GM18907 (cell line): ENCODE data around the gene ITGA4.

Experiments used
- ATAC-seq: cut with Tn5 transposase; IDR thresholded peaks from one replicate; pipeline ENCODE4 v1.9.1; 2021; ENCODE audit warnings: mild to moderate bottlenecking, moderate library complexity; ENCODE audit not compliant: unreplicated experiment

Gene ITGA4

DNA sequence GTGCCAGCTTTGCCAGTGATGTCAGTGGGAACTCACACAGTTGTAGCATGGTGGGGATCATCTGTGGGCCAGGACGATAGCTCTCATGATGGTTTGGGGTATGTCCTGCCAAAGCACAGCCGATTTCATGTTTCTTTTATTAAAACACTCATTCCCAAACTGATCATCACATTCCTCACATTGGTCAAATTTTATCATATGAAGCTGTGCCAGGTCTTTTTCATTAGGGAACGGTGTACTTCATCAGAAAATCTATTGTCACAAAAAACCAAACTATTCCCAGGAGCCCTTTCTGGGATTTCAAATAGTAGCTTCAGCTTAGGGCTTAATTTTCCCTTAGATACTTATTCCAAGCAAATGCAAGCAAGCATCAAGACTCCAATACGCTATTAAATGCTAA is 42.0 kb downstream of the ITGA4 start:
- ATAC-seq, result no peak

DNA sequence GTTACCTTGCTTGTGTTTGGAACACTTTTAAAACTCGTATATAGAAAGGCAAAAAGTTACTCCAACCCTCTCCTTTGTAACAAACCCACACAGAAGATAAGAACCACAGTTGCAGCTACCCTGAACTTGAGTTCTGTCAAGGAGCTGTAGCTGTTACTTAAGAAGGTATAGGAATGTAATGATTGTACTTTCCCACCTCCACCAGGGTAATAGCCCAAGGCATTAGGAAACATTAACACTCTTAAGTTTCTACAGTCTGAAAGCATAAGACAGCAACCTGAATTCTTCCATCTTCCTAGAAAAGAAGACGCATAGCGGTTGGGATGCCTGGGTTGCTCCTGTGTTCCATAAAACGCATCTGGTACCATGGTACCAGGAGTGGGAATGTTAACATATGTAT is 43.0 kb downstream of the ITGA4 start:
- ATAC-seq, result no peak

DNA sequence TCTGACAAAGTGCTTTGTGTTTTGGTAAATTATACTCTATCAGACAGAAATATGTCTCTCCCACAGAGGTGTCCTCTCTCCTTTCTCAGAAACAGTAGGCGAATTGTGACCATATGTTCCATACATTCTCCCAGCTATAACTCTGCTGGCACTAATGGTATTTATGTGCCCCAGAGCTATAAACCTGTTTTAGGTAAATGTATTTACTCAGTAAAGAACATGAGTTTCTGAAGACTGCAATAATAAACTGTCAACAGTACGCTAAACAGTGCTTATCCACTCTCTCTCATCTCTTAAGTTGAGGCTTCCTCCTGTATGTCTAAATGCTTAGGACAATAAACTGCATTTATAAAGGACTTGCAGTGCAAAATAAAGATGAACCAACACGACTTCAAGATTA is 58.5 kb downstream of the ITGA4 start:
- no peak for ATAC-seq

DNA sequence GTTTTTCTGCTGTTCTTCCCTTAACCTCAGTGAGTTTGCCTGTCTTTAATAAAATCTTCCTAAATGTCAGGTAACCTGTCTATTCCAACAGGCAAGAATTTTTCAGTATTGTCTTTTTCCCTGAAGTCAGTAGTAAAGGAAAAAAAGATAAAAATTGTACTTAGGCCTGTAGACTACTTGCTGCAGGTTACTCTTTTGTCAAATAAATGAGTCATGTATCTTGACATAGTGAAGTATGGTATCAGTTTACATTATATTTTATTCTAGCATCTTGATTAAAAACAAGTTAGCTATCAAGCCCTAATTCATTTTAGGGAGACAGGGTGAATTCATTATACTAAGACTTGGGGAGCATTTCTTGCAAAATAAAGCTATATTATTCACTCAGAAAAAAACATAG is 59.8 kb downstream of the ITGA4 start:
- ATAC-seq, result no peak

DNA sequence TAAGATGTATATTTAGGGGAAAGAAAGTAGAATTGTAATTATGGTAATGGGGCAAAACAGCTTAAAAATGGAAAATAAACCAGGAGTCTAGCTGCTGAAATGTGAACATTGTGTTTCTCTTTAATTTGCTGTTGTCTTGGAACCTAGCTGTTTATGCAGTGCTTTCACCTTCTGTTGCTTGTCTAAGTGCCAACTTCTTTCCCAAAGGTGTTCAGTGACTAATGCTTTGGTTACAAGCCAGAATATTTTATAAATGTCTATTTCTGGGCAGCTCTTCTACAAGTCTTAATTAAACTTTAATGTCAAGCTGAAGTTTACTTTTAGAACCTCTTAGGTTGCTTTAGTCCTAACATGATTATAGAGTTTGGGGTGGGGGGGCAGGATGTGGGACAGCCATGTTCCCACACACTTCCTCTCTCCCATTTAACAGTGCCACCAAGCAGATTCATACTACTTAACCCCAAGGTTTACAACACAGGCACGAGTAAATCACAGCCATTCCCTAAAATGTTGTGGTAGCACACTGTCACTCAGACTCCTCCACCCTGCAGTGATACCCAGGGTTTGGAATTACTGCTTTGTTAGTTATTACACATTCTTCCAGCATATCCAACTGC is 60.6 kb downstream of the ITGA4 start:
- no peak for ATAC-seq

DNA sequence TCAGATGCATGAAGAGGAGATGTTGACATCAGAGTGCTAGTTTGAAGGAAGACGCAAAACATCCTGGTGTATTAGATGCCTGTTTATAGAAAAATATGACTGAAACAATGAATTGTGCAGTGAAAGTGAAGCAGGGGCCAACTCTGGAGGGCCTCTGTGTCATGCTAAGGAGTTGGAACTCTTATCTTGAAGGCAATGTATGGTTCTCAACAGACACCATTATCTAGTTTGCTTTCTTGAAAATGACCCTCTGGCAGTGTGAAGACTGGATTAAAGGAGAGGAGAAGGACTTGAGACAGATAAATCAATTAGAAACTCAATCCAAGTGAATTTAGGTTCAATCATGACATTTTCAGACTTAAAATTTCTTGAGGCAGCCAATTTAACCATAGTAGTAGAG is 63.1 kb downstream of the ITGA4 start:
- ATAC-seq, result no peak

DNA sequence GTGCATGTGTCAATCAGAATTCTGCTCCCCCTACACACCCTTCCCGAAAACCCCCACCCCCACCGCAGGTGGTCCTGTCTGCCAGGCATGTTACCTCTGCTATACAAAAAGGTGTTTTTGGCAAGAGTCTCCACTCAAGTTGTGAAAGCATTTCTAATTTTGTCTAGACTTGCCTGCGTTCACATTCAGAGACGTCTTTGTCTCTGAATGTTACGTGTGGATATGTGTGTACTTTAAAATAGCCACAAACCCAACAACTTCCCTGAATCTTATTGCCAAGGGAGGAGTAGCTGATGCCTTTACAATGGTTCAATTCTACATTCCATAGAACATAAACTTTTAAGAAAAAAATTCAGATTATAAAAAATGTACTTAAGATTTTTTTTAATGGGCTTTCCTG is 66.6 kb downstream of the ITGA4 start:
- no peak for ATAC-seq

DNA sequence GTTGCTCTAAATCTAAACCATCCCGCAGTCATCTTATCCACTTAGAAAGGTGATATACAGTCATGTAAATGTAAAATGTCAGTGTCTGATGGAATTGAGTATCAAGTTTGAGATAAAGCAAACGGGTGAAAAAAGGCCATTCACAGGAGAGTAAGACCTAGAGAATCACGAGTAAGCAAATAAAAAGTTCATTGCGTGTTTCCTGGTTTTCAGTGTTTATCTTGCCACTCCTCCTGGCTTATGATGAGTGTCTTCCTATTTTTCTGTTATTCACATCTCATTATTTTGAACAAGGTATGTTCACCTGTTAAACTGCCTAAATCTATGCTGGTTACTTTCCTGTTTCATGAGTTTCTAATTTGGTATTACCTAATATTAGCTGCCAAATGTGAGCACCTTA is 68.8 kb downstream of the ITGA4 start:
- no peak for ATAC-seq

DNA sequence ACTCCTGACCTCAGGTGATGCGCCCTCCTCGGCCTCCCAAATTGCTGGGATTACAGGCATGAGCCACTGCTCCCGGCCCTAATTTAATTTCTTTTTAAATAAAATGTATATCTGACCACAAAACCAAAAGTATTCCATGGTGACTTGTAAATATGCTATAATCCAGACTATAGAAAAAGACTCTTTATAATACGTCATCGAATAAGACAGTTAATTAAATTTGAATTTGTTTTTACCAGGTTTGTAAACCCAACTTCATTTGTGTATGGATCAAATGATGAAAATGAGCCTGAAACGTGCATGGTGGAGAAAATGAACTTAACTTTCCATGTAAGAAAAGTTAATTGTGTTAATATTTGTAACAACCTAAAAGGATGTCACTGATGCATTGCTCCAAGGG is 69.9 kb downstream of the ITGA4 start:
- ATAC-seq, result no peak

DNA sequence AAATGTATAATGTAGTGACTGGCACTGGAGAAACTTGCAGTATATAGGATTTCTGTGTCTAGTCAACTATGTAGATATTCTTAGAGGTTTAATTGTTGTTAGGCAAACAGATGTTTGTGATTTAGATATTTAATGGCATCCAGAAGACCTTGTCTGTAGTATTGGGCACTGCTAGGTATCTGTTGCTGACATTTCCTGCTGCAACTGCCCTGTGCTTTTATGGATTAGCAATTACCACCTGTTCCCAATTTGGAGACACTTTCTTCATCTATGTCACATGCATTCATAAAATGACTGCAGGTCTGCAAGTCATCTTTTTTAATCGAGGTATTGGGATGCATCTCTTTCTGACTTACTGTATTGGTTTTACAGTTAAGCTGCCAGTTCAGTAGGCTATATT is 71.3 kb downstream of the ITGA4 start:
- ATAC-seq, result no peak

DNA sequence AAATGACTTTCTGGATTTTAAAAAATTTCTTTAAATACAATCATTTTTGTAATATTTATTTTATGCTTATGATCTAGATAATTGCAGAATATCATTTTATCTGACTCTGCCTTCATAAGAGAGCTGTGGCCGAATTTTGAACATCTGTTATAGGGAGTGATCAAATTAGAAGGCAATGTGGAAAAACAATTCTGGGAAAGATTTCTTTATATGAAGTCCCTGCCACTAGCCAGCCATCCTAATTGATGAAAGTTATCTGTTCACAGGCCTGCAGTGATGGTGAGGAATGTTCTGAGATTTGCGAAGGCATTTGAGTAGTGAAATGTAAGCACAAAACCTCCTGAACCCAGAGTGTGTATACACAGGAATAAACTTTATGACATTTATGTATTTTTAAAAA is 79.5 kb downstream of the ITGA4 start:
- no peak for ATAC-seq

DNA sequence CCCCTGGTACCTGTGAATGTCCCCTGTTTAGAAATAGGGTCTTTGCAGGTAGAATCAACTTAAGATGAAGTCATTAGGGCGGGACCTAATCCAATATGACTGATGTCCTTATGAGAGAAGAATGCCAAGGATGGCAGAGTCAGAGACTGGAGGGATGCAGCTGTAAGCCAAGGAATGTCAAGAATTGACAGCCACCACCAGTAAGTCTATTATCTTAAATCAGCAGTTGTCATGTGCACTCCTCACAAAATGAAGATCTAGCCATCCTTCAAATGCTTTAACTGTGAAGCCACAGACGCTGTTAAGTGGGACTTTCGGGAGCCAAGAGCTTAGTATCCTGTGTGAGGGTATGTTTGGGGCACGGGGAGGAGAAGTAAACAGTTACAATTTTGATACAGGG is 83.2 kb downstream of the ITGA4 start:
- ATAC-seq, result no peak

DNA sequence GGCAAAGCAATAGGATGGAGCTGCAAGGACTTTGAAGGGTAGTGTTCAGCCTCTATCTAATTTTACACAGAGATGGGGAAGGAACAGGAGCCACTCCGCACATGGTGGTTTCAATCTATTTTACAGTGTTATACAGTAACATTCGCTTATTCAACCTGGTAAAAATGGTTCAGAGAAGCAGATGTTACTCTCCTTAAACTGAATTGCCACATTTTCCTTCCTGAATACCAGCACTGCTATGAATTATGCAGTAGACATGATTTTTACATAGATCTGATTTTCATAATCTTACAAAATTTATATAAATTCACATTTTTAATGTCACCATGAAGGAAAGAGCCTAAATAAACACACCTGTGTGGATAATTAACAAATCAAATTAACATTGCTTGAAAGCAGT is 85.0 kb downstream of the ITGA4 start:
- no peak for ATAC-seq

DNA sequence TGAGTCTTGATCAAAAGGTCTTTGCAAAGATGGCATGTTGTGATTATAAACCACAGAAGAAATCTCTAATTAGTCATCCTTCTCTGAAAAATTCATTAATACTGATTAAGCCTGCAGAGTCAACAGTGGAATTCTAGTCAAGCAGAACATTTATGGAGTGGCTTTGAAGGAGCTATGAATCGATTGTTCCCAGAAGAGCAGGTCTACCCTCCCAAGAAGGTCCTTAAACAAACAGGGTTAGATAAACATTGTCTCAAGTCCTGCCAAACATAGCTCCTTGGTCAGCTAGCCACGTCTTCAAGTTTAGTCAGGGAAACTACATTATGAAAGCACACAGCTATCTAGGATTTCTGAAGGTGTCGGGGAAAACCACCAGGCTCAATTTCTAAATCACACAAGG is 88.9 kb downstream of the ITGA4 start:
- no peak for ATAC-seq

DNA sequence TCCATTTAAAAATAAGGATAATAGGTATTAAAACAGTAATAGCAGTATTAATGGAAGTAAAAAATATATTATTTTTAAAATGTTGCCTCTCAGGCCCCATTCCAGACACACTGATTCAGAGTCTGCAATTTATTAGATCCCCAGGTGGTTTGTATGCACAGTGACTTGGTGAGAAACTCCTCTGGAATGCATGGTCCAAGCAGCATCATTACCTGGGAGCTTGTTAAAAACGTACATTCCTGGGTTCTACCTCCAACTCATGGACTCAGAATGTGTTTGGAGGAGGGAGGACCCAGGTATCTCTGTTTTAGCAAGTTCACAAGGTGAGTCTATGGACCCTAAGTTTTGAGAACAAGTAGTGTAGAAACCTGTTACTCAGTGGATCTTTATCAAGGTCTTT is 95.6 kb downstream of the ITGA4 start:
- no peak for ATAC-seq

DNA sequence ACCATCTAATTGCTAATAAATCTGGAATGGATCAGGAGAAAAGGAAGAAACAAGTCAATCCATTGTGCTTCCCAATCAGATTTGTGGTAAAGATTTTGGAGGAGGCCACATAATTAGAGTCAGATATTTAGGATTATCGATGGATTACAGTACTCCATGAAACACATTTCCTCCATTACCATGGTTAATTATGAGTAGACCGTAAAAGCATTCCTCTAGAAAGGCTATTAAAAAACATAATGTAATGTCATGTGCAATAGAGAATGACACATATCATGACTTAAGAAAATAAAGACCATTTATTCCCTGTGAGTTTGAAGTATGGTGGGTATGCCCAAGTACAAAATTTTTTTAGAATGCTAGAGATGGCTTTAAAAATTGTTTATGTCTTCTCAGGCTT is 96.1 kb downstream of the ITGA4 start:
- no peak for ATAC-seq

DNA sequence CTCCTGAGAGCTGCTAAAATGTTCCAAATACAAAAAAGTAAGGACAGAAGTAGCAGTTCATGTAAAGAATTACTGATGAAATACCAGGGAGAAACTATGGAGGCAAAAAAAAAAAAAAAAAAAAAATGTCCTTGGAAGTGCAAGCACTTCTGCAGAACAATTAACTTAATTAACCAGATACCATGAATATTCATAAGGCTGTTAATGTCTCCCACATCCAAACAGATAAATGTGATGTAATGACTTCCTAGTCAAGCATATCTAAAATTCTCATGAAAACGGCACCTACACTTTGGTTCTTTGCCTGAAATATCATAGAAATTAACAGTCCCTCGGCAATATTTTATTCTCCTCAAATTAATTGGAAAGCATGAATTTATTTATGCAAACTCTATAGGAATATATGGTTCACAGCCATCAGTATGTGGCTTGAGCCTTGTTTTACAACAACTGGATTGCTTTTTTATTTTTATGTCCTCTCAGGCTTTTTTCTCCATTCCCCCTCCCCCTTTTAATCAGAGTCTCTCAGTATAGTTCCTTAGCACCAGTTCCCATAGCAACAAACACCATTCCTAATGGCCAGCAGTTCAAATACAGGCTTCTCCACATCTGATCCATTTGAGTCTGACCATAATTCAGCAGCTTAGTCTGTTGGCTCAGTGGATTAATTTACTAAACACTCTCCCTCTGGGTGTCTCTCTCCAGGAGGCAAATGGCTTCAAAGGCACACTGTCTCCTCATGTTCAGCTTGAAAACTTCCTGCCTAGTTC is 97.1 kb downstream of the ITGA4 start:
- ATAC-seq, result no peak

DNA sequence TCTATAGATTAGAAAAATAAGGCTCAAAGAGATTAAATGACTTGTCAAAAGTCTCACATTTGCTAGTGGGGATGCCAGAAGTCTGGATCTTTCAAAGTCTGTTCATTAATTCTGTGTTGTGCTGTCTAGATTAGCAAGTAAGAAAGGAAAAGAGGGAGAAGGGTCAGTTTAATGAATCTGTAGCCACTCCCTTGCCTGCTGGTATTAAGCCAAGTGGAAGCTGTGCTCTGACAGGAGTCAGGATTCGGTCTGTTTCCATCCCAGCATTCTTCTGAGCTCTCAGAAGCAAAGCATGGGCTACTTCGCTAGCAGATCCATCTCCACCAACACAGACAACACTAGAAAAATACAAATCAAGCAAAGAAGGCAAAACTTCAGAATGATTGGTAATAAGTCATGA is 101.2 kb downstream of the ITGA4 start:
- ATAC-seq, result no peak

DNA sequence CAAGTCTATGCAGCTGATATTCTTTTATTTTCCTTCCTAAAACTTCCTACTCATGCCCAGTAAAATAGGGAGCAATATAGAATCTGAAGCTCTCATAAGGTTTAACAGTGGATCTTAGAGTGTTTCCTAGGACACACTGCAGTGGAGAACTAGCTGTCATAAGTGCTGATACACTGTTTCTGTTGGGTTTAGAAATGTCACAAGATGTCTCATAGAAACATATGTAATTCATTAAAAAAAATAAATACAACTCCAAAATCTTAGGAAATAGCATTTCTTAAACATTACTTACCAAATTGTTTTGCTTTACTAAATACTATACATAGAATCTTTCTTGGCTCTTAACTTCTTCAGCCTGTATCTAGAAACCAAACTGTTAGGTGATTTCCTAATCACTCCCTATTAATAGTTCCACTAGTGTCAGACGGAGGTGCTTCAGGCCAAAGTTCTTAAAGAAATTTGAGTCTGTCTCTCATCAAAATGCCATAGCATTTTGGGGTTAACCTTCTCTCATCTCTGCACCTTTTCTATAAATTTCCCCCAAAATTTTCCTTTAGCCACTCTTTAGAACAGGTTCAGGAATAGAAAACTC is 106.0 kb downstream of the ITGA4 start:
- no peak for ATAC-seq

DNA sequence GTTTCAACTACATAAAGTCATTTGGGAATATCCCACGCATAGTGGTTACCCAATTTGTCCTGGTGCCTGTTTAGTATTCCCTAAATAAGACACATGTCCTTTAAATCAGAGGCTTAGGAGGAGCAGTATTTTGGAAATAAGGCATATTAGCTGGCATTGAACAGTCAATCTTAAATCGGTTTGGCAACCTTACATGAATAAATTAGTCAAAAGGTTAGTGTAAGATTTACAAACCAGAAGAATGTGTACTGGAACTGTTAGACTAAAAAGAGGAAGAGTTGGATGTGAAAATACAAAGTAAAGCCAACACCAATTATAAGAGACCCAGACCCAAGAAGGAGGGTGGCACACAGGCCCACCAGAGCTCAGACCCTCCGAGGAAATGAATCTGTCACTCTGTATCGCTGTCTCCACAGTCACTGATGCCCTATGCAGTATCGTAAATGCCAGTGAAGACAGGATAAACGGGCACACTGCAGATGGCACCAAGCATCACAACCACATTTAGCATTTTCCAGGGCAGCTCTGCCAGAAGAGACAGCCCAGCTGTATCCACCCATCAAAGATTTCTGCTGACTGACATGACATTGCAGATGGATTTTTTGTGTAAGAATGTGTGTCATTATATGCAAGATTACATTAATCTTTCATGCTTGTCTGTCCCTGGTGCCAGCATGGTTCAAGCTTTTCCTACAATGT is 109.3 kb downstream of the ITGA4 start:
- no peak for ATAC-seq

DNA sequence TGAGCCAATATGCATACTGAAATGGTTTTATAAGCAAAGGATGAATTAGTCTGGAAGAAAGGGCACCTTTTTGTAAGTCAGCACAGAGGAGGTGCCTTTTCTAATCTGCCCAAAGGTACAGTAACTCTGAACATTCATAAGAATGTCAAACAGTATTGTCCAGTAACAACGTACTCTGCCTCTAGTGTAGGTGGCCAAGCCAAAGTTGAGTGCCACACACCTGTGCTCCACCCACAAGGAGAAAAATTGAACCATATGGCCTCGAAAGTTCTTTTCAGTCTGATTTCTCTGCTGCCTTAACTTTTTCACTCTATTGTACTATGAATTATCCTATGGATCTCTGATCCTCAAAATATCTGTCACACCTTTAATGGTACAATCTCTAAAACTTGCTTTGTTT is 112.9 kb downstream of the ITGA4 start:
- no peak for ATAC-seq
